HG03066 (cell line): ENCODE results near the gene SLC43A2.
"Not testable (repeated sequence)": the region's sequence is repeated elsewhere in the genome, so short reads cannot be mapped to it uniquely, and the experiment has no call there.

Experiments used
- ATAC-seq: cut with Tn5 transposase; IDR thresholded peaks from one replicate; pipeline ENCODE4 v1.9.1; 2021; ENCODE audit warnings: low read depth; ENCODE audit not compliant: unreplicated experiment

The SLC43A2 gene

GRCh38 chr17:1552932-1553331, 75.7 kb downstream of the SLC43A2 start:
- ATAC-seq, result no peak

GRCh38 chr17:1551741-1552140, 76.9 kb downstream of the SLC43A2 start:
- no peak for ATAC-seq

- no peak for ATAC-seq
Measured at GRCh38 chr17:1548032-1548431, 80.6 kb downstream of the SLC43A2 start.

- no peak for ATAC-seq
Measured at GRCh38 chr17:1546292-1546922, 82.2 kb downstream of the SLC43A2 start.

GRCh38 chr17:1545618-1546017, 83.0 kb downstream of the SLC43A2 start:
- no peak for ATAC-seq

- no peak for ATAC-seq
Measured at GRCh38 chr17:1542316-1542715, 86.3 kb downstream of the SLC43A2 start.

GRCh38 chr17:1541367-1541904, 87.2 kb downstream of the SLC43A2 start:
- ATAC-seq, result no peak

- no peak for ATAC-seq
Measured at GRCh38 chr17:1539811-1540210, 88.8 kb downstream of the SLC43A2 start.

GRCh38 chr17:1535737-1536136, 92.9 kb downstream of the SLC43A2 start:
- ATAC-seq, result no peak

GRCh38 chr17:1533661-1534325, 94.8 kb downstream of the SLC43A2 start:
- no peak for ATAC-seq

- no peak for ATAC-seq
Measured at GRCh38 chr17:1532836-1533602, 95.6 kb downstream of the SLC43A2 start.

- ATAC-seq, result no peak
Measured at GRCh38 chr17:1529863-1530262, 98.8 kb downstream of the SLC43A2 start.

- not testable (repeated sequence) for ATAC-seq
Measured at GRCh38 chr17:1526876-1527275, 101.8 kb downstream of the SLC43A2 start.

- ATAC-seq, result no peak
Measured at GRCh38 chr17:1522626-1523025, 106.0 kb downstream of the SLC43A2 start.

GRCh38 chr17:1521086-1521640, 107.5 kb downstream of the SLC43A2 start:
- no peak for ATAC-seq

GRCh38 chr17:1519678-1520077, 109.0 kb downstream of the SLC43A2 start:
- no peak for ATAC-seq
